NCI-H2196 (cell line): ENCODE results near the gene TEKTIP1.

Experiments
- DNase-seq: peaks from one replicate; lab custom pipeline; 2025; ENCODE audit not compliant: unreplicated experiment; lab: John Stamatoyannopoulos, UW

The TEKTIP1 gene

DNA sequence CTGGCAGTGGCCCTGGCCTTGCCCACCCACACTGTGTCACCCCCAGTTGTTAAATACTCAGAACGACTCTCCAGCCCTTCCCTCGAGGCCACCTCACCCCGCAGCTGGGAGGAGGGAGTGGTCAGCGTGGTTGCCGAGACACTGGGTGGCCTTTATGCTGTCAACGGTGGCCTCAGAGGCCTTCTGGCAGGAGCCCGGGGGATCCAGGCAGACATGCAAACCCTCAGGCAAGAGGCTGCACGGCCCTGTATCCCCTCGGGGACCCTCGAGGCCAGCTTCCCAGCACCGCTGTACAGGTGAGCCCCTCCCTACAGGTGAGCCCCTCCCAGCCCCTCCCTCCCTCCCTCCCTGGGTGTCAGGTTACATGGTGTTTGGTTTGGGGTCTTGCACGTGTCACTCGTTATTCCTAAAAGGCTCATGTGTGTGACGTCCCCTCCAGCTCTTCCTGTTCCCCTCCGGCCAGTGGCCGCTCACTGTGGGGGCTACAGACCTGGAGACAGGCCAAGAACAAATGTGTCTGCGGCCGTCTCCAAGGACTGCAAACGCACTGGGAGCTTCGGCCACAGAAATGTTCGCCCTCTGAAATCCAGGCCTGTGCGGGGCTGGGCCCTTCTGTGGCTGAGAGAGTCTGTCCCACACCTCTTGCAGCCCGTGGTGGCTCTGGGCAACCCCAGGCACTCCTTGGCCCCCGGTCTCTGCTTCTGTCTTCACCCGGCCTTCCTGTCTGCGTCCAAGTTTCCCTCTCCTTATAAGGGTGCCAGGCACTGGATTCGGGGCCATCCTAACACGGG lies at the start of gene TEKTIP1:
Gene TEKTIP1, plus strand, starts transcription at position 210 of the 791 bp plus-strand sequence. Its CDS starts 4 bp downstream, at position 214.
- no peak for DNase-seq

DNA sequence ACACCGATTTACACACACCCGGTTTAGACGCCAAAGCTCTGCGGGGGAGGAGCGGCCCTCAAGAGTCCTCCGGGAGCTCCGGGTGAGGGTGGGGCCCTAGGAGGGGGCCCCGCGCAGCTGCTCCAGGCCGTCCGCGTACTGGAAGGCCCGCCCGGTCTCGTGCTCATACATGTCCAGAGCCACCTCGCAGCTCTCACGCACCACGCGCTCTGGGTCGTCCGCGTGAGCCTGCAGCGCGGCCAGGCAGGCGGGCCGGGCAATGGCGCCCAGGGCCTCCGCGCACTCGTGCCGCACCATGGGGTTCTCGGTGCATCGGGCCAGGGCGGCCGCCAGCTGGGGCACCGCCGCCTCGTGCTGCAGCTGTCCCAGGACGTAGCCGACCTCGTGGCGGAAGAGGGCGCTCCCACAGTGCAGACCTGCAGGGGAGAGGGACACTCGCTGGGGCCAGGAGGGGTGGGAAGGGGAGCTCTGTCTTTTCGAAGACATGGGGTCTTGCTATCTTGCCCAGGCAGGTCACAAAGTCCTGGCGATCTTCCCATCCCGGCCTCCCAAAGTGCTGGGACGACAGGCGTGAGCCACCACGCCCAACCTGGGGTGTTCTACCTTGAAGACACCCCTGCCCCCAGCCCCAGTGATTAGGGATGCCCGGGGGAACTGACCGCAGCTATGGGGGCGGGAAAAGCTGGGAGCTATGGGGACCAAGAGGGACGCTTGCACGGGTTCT lies 47.4 kb upstream of the TEKTIP1 start:
- DNase-seq = no peak

DNA sequence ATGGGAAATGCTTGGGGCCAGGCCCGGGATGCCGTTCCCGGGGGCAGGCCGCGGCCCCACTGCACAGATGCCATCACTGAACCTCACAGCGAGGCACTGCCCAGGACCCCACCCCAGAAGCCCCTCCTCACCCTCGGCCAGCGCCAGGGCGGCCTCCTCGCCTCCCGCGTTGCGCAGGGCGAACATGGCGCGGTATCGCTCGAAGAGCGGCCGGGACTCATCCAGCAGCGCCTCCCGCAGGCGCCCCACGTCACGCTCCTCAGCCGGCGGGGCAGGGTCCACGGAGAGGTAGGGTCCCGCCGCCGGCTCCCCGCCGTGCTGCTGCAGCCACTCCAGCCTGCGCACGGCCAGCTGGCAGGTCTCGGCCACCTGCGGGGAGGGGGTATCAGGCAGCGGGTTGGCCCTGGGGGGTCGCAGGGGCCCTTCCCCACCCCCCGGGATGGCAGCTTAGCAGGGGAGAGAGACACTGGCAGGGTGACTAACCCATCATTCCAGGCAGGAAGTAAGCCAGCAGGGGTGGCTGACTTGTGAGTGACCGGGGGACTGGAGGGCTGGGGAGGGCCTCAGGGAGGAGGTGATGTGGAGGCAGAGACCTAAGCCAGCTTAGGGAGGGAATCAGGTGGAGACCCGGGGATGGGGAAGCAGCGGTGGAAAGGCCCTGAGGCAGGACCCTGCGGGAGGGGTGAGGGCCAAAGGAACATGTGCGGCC lies 46.7 kb upstream of the TEKTIP1 start:
- no peak for DNase-seq

DNA sequence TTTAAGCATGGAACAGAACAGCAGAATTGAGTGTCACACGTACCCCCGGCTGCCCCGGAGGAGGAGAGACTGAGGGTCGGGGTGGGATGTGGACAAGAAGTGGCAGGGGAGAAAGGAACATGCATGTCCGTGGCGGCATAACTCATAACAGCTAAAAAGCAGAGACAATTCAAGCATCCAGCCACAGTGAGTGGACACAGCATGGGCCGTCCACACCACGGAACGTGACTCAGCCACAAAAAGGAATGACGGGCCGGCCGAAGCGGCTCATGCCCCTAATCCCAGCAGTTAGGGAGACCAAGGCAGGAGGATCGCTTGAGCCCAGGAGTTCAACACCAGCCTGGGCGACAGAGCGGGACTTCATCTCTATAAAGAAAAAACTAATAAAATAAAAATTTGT lies 46.1 kb upstream of the TEKTIP1 start:
- DNase-seq = no peak

DNA sequence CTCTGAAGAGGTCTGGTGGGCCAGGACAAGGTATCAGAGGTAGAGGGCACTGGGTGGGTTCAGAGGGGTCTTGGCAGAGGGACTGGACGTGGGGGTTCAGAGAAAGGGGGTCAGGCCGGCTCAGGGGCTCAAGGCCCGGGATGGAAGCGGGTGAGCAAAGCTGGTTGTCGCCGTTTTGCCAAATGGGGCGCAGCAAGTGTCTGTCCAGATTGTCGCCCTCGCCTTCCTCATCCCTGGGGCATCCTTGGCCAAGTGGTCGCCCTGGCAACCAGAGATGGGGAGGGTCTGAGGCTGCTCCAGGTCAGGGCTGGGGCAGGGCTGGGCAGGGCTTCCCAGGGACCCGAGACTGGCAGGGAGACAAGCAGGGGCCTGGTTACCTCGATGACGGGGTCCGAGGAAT lies 45.3 kb upstream of the TEKTIP1 start:
- no peak for DNase-seq

DNA sequence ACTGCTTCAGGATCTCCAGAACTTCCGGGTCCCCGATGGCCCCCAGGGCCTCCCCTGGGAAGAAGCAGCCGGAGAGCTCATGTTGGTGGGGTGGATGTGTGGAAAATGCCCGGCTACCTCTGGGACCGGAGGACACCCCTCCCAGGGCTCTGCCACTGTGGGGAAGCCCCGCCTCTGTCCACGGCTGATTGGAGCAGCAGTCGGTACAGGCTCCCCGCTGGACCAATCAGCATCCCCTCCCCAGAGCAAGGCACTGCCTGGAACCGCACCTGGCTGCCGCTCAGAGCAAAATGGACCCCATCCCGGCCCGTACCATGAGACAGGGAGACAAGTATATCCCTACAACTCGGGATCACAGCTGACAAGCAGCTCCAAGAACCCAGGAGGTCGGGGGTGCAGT lies 44.9 kb upstream of the TEKTIP1 start:
- DNase-seq = peak; percentile 63

DNA sequence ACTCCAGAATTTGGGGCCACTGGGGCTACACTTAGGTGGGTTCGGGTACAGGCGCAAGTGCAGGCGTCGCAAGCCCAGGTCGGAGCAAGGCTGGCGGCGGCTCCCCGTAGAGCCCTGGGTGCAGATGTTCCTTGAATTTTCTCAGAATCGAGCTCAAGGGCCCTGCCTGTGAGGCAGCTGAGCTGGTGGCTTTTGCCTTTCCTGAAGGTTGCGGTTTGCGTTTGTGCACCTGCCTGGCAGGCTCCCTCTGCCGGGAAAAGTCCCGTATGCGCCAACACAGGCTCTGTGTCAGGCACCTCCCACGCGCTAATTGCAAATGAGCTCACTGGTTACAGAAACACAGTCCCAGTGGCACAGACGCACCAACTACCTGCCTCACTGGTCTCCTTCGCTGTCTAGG lies 44.4 kb upstream of the TEKTIP1 start:
- DNase-seq = peak; percentile 70

DNA sequence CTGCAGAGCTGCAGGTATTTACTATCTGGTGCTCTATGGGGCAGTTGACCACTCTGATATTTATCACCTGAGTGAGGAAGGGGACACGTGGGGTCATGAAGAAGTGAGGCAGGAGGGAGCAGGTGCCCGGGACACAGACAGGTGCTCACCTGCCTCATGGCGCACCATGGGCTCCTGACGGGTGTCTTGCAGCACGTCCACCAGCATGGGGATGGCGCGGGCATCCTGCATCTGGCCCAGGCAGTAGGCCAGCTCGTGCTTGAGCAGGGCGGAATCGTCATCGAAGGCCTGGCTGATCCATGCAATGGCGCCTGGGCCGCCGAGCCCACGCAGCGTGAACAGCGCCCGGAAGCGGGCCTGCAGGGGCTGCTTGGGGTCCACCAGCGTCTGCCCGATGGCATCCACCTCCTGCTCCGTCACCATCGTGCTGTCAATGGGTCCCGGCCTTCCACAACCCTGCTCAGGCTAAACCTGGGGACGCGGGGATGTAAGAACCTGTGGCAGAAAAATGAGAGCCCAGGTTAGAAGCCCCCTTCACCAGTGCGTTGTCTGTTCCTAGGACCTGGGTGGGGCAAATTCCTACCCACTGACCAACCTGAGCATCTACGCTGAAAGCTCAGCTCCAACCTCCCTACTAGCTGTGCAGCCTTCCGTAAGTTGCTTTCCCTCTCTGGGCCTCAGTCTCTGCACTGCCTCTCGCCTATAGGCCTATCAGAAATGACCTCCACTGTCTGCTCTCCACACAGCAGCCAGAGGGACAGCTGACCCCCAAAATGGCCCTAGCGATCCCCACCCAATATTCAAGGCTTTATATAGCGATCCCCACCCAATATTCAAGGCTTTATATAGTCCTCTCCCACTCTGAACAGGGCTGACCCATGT lies 42.3 kb upstream of the TEKTIP1 start:
- DNase-seq = no peak

DNA sequence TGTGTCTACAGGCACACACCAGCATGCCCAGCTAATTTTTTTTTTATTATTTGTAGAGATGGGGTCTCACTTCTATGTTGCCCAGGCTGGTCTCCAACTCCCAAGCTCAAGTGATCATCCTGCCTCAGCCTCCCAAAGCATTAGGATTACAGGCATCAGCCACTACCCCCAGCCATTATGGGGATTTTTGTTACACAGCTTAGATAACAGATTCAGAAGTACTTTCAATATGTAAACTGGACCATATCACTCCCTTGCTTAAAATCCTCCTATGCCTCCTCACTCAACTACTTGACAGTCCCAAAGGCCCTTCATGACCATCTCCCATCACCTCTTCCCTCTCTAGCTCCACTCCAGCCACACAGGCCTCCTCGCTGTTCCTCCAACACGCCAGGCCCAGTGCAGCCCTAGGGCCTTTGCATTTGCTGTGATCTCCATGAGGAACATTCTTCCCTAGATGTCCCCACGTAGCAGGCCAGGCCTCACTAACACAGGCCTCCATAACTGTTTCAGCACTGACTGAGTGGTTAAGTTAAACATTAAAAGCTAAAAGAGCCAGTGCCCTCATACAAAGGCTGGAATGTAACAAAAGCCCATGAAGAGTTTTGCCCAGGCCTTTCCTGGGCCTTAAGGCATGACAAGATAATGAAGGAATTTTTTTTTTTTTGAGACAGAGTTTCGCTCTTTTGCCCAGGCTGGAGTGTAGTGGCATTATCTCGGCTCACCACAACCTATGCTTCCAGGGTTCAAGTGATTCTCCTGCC lies 41.0 kb upstream of the TEKTIP1 start:
- no peak for DNase-seq

DNA sequence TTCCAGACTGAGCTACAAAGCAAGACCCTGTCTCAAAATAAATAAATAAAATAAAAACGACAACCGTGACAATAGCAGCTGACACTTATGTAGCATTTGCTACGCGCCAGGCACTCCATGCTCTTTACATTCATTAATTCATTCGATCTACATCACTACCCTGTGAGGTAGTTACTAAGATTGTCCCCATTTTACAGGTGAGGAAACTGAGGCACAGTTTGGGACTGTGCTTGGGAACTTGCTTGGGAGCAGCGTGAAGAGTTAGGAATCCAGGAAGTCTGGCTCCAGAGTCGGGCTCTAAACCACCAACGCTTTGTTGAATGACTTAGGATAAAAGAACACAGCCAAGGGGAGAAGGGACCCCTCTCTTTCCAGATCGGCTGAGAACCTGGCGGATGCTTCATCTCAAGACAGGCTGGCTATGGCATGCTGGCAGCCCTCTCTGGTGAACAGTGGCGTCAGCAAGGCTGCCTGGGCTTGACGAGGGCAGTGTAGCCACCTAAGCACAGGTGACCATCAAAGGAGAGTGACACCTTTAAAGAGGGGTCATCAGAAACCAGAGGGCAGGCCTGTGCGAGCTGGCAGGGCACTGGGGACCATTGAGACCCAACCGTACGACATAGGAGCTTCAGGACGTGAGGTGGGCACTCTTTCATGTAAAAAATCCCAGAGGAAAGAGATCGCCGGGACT lies 39.1 kb upstream of the TEKTIP1 start:
- DNase-seq = no peak

DNA sequence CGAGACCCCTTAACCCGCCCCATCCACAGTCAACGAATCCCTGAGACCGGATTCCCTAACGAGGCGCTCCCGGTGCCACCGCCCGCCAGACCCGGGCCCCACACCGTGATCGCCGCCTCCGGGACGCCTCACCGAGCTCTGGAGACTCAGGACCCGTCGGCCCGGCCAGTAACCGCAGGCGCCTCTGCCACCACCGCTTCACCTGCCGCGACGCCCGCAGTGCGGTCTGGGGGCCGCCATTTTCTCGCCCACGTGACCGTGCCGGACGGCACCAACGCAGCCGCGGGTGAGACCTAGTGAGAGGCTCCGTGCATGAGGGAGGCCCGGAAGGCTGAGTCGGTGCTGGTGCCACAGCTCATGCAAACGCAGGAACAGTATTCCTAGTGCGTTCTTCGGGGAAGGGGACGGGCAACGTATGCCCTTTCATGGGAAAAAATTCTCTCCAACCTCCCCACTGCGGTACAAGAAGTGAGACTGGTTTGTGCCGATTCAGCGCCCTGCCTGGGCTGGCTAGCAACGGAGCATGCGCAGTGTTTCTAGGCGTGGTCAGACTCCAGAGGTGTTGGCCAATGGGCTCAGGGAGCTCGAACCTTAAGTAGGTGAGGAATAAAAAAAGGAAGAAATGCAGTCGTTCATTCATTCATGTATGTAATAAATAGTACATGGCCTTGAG lies 38.4 kb upstream of the TEKTIP1 start, which contains the start of gene DOHH:
Gene DOHH, minus strand, starts transcription at position 246 of the 673 bp plus-strand sequence. CDS start 3,860 bp downstream, outside the sequence.
- peak; percentile 95 for DNase-seq

DNA sequence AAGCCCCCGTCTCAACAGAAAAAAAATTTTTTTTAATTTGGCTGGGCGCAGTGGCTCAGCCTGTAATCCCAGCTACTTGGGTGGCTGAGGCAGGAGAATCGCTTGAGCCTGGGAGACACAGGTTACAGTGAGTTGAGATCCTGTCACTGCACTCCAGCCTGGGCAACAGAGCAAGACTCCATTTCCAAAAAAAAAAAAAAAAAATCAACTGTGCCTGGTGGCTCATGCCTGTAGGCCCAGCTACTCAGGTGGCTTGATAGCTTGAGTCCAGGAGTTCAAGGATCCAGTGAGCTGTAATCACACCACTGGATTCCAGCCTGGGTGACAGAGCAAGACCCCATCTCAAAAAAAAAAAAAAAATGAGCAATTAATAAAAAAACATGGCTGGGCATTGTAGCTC lies 37.2 kb upstream of the TEKTIP1 start:
- DNase-seq = no peak

DNA sequence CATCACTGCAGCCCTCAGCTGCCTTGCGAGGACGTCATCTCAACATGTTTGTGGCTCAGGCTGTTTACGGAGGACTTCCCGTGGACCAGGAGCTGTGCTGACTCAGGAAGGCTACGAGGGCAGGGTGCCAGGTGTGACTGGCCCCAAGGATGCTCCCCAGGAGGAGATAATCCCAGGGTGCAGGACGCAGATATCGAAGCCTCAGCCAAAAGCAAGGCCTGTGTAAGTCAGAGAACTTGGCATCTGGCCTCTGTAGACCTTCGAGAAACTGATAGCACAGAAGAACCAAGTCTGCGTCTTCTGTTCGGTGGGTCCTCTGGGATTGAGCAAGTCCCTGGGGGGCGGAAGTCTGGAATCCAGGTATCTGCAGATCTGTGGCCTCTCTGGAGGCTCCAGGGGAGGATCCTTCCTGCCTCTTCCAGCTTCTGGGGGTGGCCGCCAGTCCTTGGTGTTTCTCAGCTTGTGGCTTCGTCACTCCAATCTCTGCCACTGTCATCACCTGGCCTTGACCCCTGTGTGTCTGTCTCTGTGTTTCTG lies 35.9 kb upstream of the TEKTIP1 start:
- no peak for DNase-seq

DNA sequence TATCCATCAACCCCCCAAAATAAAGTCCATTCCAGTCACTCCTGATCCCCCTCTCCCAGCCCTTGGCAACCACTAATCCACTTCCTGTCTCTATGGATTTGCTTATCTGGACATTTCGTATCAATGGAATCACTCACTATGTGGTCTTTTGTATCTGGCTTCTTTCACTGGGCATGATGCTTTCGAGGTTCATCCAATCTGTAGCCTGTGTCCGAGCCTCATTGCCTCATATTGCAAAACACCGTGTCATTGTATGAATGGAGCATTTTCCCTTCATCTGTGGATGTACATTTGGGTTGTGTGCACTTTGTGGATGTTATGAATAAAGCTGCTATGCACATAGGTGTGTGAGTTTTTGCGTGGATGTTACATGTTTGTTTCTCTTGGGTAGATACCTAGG lies 34.2 kb upstream of the TEKTIP1 start:
- no peak for DNase-seq

DNA sequence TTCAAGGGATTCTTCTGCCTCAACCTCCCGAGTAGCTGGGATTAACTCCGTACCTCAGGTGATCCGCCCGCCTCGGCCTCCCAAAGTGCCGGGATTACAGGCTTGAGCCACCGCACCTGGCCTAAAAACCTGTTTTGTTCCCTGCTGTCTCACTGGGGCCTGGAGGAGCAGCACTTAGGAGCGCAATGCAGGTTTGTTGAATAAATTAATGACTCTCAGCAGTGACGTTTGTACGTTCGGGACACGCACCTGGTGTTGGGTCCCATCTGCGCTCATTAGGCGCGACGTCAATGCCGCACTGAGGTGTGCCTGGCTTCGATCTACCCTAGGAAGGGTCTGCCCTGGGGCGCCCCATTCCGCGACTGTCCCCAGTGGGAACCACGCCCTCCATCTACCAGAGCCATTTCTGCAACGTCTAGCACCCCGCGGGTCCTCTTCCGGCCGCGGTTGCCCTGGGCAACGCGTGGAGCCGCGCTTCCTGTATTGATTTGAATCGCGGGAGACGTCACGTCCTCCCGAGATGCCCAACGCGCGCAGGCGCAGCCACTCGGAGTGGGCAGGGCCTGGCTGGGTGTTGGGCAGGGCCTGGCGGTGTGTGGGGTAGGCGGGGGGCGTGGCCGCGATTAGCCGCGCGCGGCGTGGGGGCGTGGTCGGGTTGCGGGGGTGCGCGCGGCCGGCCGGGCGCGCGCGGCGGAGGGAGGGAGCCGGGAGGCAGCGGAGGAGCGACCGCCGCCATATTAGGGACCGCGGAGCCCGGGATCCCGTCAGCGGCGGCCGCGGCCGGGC lies 33.2 kb upstream of the TEKTIP1 start, which contains the start of gene FZR1:
Gene FZR1, plus strand, starts transcription at position 714 of the 786 bp plus-strand sequence. CDS start 16,679 bp downstream, outside the sequence.
- DNase-seq = peak; percentile 99

DNA sequence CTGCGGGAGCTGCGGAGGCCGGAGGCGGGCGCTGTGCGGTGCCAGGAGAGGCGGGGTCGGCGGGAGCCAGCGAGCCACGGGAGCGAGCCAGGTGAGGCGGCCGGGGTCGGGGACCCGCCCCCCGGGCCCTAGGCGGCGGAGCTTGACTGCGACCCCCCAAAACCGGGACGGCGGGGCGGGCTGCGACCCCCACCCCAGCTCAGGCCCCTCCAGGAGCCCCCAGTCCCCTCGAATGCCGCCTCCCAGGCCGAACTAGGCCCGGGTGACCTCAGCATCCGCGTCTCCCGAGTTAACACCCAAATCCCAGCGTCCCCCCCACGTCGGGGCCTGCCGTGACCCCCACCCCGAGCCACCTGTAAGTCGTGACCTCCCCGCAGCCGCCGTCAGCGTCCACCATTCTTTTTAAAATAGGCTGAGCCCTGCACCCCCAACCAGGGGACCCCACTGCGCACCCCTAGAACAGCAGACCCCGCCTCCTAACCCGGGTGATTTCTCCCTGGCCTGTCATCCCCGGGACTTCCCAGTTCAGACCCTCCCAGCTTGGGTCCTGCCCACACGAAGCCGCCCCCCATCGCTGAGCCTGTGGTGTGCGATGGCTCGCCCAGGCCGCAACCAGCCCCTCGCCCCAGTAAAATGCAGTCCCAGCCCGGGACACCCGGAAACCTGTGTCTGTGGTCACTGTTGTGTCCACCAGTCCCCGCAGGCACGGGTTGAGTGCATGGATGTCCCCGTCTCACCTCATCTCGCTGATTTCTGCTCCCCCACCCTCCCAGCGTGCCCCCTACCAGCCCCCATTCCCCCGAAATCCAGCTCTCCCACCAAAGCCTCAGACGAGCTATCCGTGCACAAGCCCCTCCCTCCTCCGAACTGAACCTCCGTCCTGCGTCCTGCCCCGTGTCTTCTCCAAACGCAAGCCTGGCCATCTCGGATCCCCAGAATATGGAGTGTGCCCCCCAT lies 32.3 kb upstream of the TEKTIP1 start:
- no peak for DNase-seq
